Measurements from ENCODE around the gene GLUD1.

GRCh38 chr10:87101996-87102395, 7.4 kb upstream of the GLUD1 start:
- no peak for TF ChIP-seq CTCF (IDR thresholded peaks at IDR 0.05)
- TF ChIP-seq POLR2A (IDR thresholded peaks at IDR 0.05), result no peak

Data from testis (tissue), 2 donors.